Upper lobe of left lung (tissue), 4 donors: Measurements from ENCODE around the gene FAM180A.

Experiments
- CTCF ChIP-seq, 6 experiments: fragments of 450-650 bp in 4 of 6; fragments of 200-600 bp in 2 of 6; sonication (generic) in 2 of 6; IDR thresholded peaks; one replicate each; pipeline ENCODE4 v1.5.1; 2016 to 2019; ENCODE audit warnings: antibody characterized with exemption in 6 of 6
- POLR2A ChIP-seq, 4 donors: fragments of 450-650 bp; IDR thresholded peaks; one replicate each; pipeline ENCODE4 v1.5.1; 2016 to 2017; ENCODE audit warnings: antibody characterized with exemption in 4 of 4, mild to moderate bottlenecking in 2 of 4
- POLR2AphosphoS5 ChIP-seq, 2 donors: sonication (generic); formaldehyde crosslinking; IDR thresholded peaks; one replicate each; pipeline ENCODE4 v1.5.1; 2017; ENCODE audit warnings: antibody characterized with exemption in 2 of 2

- TF ChIP-seq CTCF (IDR thresholded peaks at IDR 0.05) = no peak
- no peak for TF ChIP-seq POLR2AphosphoS5 (IDR thresholded peaks at IDR 0.05)
- TF ChIP-seq POLR2A (IDR thresholded peaks at IDR 0.05) = no peak
These were observed 35.4 kb upstream of the FAM180A start for GRCh38 chr7:135784013-135784412.
